Upper lobe of left lung (tissue), 6 donors: Measurements from ENCODE around the gene PSMD8. TPM values are rescaled to one million over a fixed set of nuclear protein-coding genes. Genes with fewer than 3 reads are reported as not detected.

ENCODE experiments used
- ATAC-seq, 2 donors: fragments of 200-7000 bp; cut with Tn5 transposase; one replicate each; pipeline ENCODE4 v1.9.1; 2022; ENCODE audit warnings: mild to moderate bottlenecking in 2 of 2, moderate library complexity in 2 of 2; ENCODE audit not compliant: low FRiP score in 2 of 2
- DNase-seq, 2 donors: peaks; one replicate each; pipeline ENCODE4 v3.0.0-alpha.2; 2019 to 2020
- H3K27ac ChIP-seq, 4 donors: fragments of 200-600 bp; sonication (generic); one replicate each; pipeline ENCODE4 v1.5.1; 2016 to 2019
- H3K27me3 ChIP-seq, 4 donors: fragments of 200-600 bp; sonication (generic); one replicate each; pipeline ENCODE4 v1.5.1; 2017 to 2019
- H3K36me3 ChIP-seq, 4 donors: fragments of 200-600 bp; sonication (generic); one replicate each; pipeline ENCODE4 v1.5.1; 2016 to 2019
- H3K4me1 ChIP-seq, 4 donors: fragments of 200-600 bp; sonication (generic); one replicate each; pipeline ENCODE4 v1.5.1; 2018 to 2019
- H3K4me3 ChIP-seq, 4 donors: fragments of 200-600 bp; sonication (generic); one replicate each; pipeline ENCODE4 v1.5.1; 2017 to 2019; ENCODE audit warnings: mild to moderate bottlenecking in 2 of 4, moderate library complexity in 1 of 4
- H3K9me3 ChIP-seq, 4 donors: fragments of 200-600 bp; sonication (generic); one replicate each; pipeline ENCODE4 v1.5.1; 2018 to 2019
- EP300 ChIP-seq, 4 donors: sonication (generic); formaldehyde crosslinking; IDR thresholded peaks; one replicate each; pipeline ENCODE4 v1.5.1; 2017; ENCODE audit warnings: antibody characterized with exemption in 4 of 4, control low read depth in 2 of 4
- POLR2A ChIP-seq, 4 donors: fragments of 450-650 bp; IDR thresholded peaks; one replicate each; pipeline ENCODE4 v1.5.1; 2016 to 2017; ENCODE audit warnings: antibody characterized with exemption in 4 of 4, mild to moderate bottlenecking in 2 of 4
- POLR2AphosphoS5 ChIP-seq, 2 donors: sonication (generic); formaldehyde crosslinking; IDR thresholded peaks; one replicate each; pipeline ENCODE4 v1.5.1; 2017; ENCODE audit warnings: antibody characterized with exemption in 2 of 2
- WGBS, 2 donors: methylation state at CpG; one replicate each; pipeline ENCODE4 v1.1.5; 2017 to 2018; 5-methylcytosine and 5-hydroxymethylcytosine counted together
- total RNA-seq, 6 donors: library from RNA; depleted of rRNA in 4 of 6; stranded (reverse); fragments of >200 nt in 4 of 6; gene quantifications; one replicate each; pipeline versions ENCODE4 v1.1.0 to v1.2.1, GENCODE V29; 2016 to 2021
- TF ChIP-seq, protein P1 (sequence below), 6 experiments: fragments of 450-650 bp in 4 of 6; fragments of 200-600 bp in 2 of 6; sonication (generic) in 2 of 6; IDR thresholded peaks; one replicate each; pipeline ENCODE4 v1.5.1; 2016 to 2019; ENCODE audit warnings: antibody characterized with exemption in 6 of 6
- donor health status: DM: no; HTN: no; CAD: no; lungs with moderate emphysema.
- donor health status: DM: no; HTN: yes; CAD: no; lungs with severe emphysema.

The PSMD8 gene
- total RNA-seq, 6 donors from 2014 or later: 66.0 to 213 (median 121) TPM

- DNase-seq (no peak), ATAC-seq (no peak)
- Histone ChIP-seq H3K27ac (no peak overlapping the region), H3K4me3 (no peak overlapping the region), H3K4me1 (peaks cover 0 to 10% (median 6%) of the 10 kb centered on the region in 4 donors), H3K36me3 (no peaks in the 10 kb centered on the region), H3K9me3 (no peaks in the 10 kb centered on the region), H3K27me3 (peaks cover 0 to 14% (median 5%) of the 10 kb centered on the region in 4 donors)
- 87 to 90% methylated on average over 7 of the region's 7 CpGs for WGBS, 2 donors
- TF ChIP-seq POLR2AphosphoS5 (IDR thresholded peaks at IDR 0.05) (no peak), EP300 (IDR thresholded peaks at IDR 0.05) (no peak), POLR2A (IDR thresholded peaks at IDR 0.05) (no peak)
- TF ChIP-seq, protein P1, sequence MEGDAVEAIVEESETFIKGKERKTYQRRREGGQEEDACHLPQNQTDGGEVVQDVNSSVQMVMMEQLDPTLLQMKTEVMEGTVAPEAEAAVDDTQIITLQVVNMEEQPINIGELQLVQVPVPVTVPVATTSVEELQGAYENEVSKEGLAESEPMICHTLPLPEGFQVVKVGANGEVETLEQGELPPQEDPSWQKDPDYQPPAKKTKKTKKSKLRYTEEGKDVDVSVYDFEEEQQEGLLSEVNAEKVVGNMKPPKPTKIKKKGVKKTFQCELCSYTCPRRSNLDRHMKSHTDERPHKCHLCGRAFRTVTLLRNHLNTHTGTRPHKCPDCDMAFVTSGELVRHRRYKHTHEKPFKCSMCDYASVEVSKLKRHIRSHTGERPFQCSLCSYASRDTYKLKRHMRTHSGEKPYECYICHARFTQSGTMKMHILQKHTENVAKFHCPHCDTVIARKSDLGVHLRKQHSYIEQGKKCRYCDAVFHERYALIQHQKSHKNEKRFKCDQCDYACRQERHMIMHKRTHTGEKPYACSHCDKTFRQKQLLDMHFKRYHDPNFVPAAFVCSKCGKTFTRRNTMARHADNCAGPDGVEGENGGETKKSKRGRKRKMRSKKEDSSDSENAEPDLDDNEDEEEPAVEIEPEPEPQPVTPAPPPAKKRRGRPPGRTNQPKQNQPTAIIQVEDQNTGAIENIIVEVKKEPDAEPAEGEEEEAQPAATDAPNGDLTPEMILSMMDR (IDR thresholded peaks at IDR 0.05): no peak
These were observed 56.6 kb downstream of the PSMD8 start for GRCh38 chr19:38430931-38431330.

- Histone ChIP-seq H3K9me3 (no peaks in the 10 kb centered on the region), H3K4me3 (peak within 1 kb of the TSS in 2 of 4 donors; percentile 15 to 30), H3K36me3 (no peaks in the 10 kb centered on the region), H3K27ac (no peak within 1 kb of the TSS), H3K4me1 (peaks cover 0 to 10% (median 4%) of the 10 kb centered on the region in 4 donors), H3K27me3 (peaks cover 0 to 14% (median 5%) of the 10 kb centered on the region in 4 donors)
- ATAC-seq: peak; percentile 51 to 77
- peak; percentile 77 to 78 for DNase-seq
- 17 to 23% methylated on average over 14 to 20 of the region's 20 CpGs for WGBS, 2 donors
- no peak for TF ChIP-seq EP300 (IDR thresholded peaks at IDR 0.05)
- TF ChIP-seq, protein P1 (IDR thresholded peaks at IDR 0.05): no peak
- TF ChIP-seq POLR2AphosphoS5 (IDR thresholded peaks at IDR 0.05): no peak
- no peak for TF ChIP-seq POLR2A (IDR thresholded peaks at IDR 0.05)
These were observed 58.9 kb downstream of the PSMD8 start, which contains the start of gene RYR1 for GRCh38 chr19:38433268-38433733. Gene RYR1 (plus strand): TSS chr19:38433691. CDS start chr19:38433830, 139 bp downstream.

Other genes starting within 250 kb of the PSMD8 start
- under 1 TPM in 2 of 6 donors, not detected in 4; 0.40 to 0.46 TPM for gene DPF1, start 150.3 kb upstream of the PSMD8 start, total RNA-seq
- 100 to 1,000 TPM in 3 of 6 donors, 10 to 100 TPM in 3; 71.2 to 236 (median 96.2) TPM for gene PPP1R14A, start 118.2 kb upstream of the PSMD8 start, total RNA-seq
- 100 to 1,000 TPM; 192 to 583 (median 317) TPM for gene SPINT2, start 110.0 kb upstream of the PSMD8 start, total RNA-seq
- gene C19orf33, start 70.3 kb upstream of the PSMD8 start, total RNA-seq: 100 to 1,000 TPM in 4 of 6 donors, 10 to 100 TPM in 2; 65.0 to 251 (median 144) TPM
- 10 to 100 TPM; 15.3 to 45.8 (median 29.8) TPM for gene YIF1B, start 58.6 kb upstream of the PSMD8 start, total RNA-seq
- gene KCNK6, start 54.7 kb upstream of the PSMD8 start, total RNA-seq: 10 to 100 TPM in 4 of 6 donors, 1 to 10 TPM in 2; 6.8 to 22.0 (median 12.0) TPM
- gene CATSPERG, start 38.7 kb upstream of the PSMD8 start, total RNA-seq: 10 to 100 TPM in 3 of 6 donors, 1 to 10 TPM in 3; 4.4 to 48.2 (median 10.5) TPM
- gene GGN, start 13.5 kb downstream of the PSMD8 start, total RNA-seq: 1 to 10 TPM in 3 of 6 donors, under 1 TPM in 3; 0.44 to 8.4 (median 0.95) TPM
- 1 to 10 TPM in 3 of 6 donors, under 1 TPM in 3; 0.11 to 2.1 (median 0.85) TPM for gene SPRED3, start 14.1 kb downstream of the PSMD8 start, total RNA-seq
- gene FAM98C, start 28.5 kb downstream of the PSMD8 start, total RNA-seq: 10 to 100 TPM; 16.0 to 75.4 (median 24.2) TPM
- 10 to 100 TPM in 4 of 6 donors, 1 to 10 TPM in 2; 4.4 to 17.5 (median 12.6) TPM for gene RASGRP4, start 51.6 kb downstream of the PSMD8 start, total RNA-seq
- 10 to 100 TPM in 1 of 6 donors, 1 to 10 TPM in 5; 1.1 to 22.0 (median 5.5) TPM for gene RYR1, start 59.1 kb downstream of the PSMD8 start, total RNA-seq
- 10 to 100 TPM in 3 of 6 donors, 1 to 10 TPM in 3; 6.2 to 28.3 (median 9.9) TPM for gene MAP4K1, start 243.4 kb downstream of the PSMD8 start, total RNA-seq
- gene EIF3K, start 244.6 kb downstream of the PSMD8 start, total RNA-seq: 100 to 1,000 TPM; 142 to 404 (median 242) TPM